Sigmoid colon (tissue), 7 donors: ENCODE results near the gene KIAA0232. TPM values are rescaled to one million over a fixed set of nuclear protein-coding genes. Genes with fewer than 3 reads are reported as not detected.

Source experiments
- DNase-seq: peaks from one replicate; pipeline ENCODE4 v3.0.0-alpha.2; 2019
- H3K27ac ChIP-seq, 4 donors: fragments of 200-600 bp; sonication (generic); one replicate each; pipeline ENCODE4 v1.5.1; 2016 to 2019; ENCODE audit warnings: mild to moderate bottlenecking in 1 of 4
- H3K27me3 ChIP-seq, 3 donors: fragments of 200-600 bp; sonication (generic); one replicate each; pipeline ENCODE4 v1.5.1; 2019; ENCODE audit warnings: mild to moderate bottlenecking in 1 of 3
- H3K36me3 ChIP-seq, 4 donors: fragments of 200-600 bp; sonication (generic); one replicate each; pipeline ENCODE4 v1.5.1; 2016 to 2019
- H3K4me1 ChIP-seq, 4 donors: fragments of 200-600 bp; sonication (generic); one replicate each; pipeline ENCODE4 v1.5.1; 2017 to 2019
- H3K4me3 ChIP-seq, 4 donors: fragments of 200-600 bp; sonication (generic); one replicate each; pipeline ENCODE4 v1.5.1; 2017 to 2019; ENCODE audit warnings: mild to moderate bottlenecking in 2 of 4, moderate library complexity in 1 of 4
- H3K9me3 ChIP-seq, 4 donors: fragments of 200-600 bp in 3 of 4; sonication (generic) in 3 of 4; one replicate each; pipeline versions ENCODE4 v1.5.1 to v1.6.1; 2013 to 2019
- EP300 ChIP-seq, 4 donors: sonication (generic); formaldehyde crosslinking; IDR thresholded peaks; one replicate each; pipeline ENCODE4 v1.6.1; 2017; ENCODE audit warnings: antibody characterized with exemption in 4 of 4
- POLR2A ChIP-seq, 2 donors: fragments of 450-650 bp; IDR thresholded peaks; one replicate each; pipeline ENCODE4 v1.6.1; 2016; ENCODE audit warnings: antibody characterized with exemption in 2 of 2, mild to moderate bottlenecking in 2 of 2, moderate library complexity in 2 of 2
- POLR2AphosphoS5 ChIP-seq, 4 donors: sonication (generic); formaldehyde crosslinking; IDR thresholded peaks; one replicate each; pipeline ENCODE4 v1.6.1; 2017; ENCODE audit warnings: antibody characterized with exemption in 4 of 4
- WGBS, 2 donors: extraction: QIAGEN DNeasy Blood & Tissue Kit; methylation state at CpG; one replicate each; pipeline ENCODE4 v1.1.7; 2013; 5-methylcytosine and 5-hydroxymethylcytosine counted together
- intact Hi-C: fragments of 100-400 bp; cut with DNase I; formaldehyde crosslinking; loops from one replicate; pipeline ENCODE4 v1.15.1; 2023
- polyA plus RNA-seq, 3 donors: library from polyadenylated mRNA; stranded (reverse); fragments of 200-250 nt; gene quantifications; one replicate each; pipeline ENCODE4 v1.2.3, GENCODE V29; 2013
- total RNA-seq, 4 donors: library from RNA; depleted of rRNA; stranded (reverse); fragments of >200 nt; gene quantifications; one replicate each; pipeline ENCODE4 v1.1.0, GENCODE V29; 2016
- TF ChIP-seq, protein P1 (sequence below), 4 experiments: fragments of 450-650 bp in 3 of 4; fragments of 200-600 bp in 1 of 4; IDR thresholded peaks; one replicate each; pipeline ENCODE4 v1.5.1; 2016 to 2019; ENCODE audit warnings: antibody characterized with exemption in 4 of 4, mild to moderate bottlenecking in 3 of 4, moderate library complexity in 2 of 4
- donor health status: healthy with polysubstance abuse.
- donor health status: Bipolar disorder and iron deficiency.
- donor health status: healthy.

Gene KIAA0232
- total RNA-seq (10 to 100 TPM; 23.8 to 67.9 (median 46.2) TPM), polyA plus RNA-seq (10 to 100 TPM in 1 of 3 donors, 1 to 10 TPM in 2; 7.8 to 15.5 (median 9.7) TPM)

- Histone ChIP-seq H3K27me3 (no peaks in the 10 kb centered on the region), H3K27ac (peak within 1 kb of the TSS; percentile 100), H3K9me3 (no peaks in the 10 kb centered on the region), H3K4me1 (peaks cover 0 to 41% (median 18%) of the 10 kb centered on the region in 4 donors), H3K4me3 (peak within 1 kb of the TSS; percentile 98 to 100 (median 98)), H3K36me3 (no peaks in the 10 kb centered on the region)
- TF ChIP-seq POLR2AphosphoS5 (IDR thresholded peaks at IDR 0.05) (peak; percentile 26 to 85 (median 74)), EP300 (IDR thresholded peaks at IDR 0.05) (peak in 1 of 4 donors; percentile 27)
- TF ChIP-seq, protein P1, sequence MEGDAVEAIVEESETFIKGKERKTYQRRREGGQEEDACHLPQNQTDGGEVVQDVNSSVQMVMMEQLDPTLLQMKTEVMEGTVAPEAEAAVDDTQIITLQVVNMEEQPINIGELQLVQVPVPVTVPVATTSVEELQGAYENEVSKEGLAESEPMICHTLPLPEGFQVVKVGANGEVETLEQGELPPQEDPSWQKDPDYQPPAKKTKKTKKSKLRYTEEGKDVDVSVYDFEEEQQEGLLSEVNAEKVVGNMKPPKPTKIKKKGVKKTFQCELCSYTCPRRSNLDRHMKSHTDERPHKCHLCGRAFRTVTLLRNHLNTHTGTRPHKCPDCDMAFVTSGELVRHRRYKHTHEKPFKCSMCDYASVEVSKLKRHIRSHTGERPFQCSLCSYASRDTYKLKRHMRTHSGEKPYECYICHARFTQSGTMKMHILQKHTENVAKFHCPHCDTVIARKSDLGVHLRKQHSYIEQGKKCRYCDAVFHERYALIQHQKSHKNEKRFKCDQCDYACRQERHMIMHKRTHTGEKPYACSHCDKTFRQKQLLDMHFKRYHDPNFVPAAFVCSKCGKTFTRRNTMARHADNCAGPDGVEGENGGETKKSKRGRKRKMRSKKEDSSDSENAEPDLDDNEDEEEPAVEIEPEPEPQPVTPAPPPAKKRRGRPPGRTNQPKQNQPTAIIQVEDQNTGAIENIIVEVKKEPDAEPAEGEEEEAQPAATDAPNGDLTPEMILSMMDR (IDR thresholded peaks at IDR 0.05) = no peak
- DNase-seq = peak; percentile 95
- intact Hi-C loops = loop anchor here (1.0 to 10.0 kb wide), 9 partner anchors 66 to 507 kb away; partner anchors contain the start of genes BLOC1S4, GRPEL1, MRFAP1 and TADA2B
- WGBS, 2 donors = 1% methylated on average over 100 of the region's 100 CpGs
Observed at GRCh38 chr4:6782147-6782845, at the start of gene KIAA0232. Gene KIAA0232, plus strand, starts transcription at chr4:6782727. Its CDS starts 41,727 bp downstream, at chr4:6824454.

DNA sequence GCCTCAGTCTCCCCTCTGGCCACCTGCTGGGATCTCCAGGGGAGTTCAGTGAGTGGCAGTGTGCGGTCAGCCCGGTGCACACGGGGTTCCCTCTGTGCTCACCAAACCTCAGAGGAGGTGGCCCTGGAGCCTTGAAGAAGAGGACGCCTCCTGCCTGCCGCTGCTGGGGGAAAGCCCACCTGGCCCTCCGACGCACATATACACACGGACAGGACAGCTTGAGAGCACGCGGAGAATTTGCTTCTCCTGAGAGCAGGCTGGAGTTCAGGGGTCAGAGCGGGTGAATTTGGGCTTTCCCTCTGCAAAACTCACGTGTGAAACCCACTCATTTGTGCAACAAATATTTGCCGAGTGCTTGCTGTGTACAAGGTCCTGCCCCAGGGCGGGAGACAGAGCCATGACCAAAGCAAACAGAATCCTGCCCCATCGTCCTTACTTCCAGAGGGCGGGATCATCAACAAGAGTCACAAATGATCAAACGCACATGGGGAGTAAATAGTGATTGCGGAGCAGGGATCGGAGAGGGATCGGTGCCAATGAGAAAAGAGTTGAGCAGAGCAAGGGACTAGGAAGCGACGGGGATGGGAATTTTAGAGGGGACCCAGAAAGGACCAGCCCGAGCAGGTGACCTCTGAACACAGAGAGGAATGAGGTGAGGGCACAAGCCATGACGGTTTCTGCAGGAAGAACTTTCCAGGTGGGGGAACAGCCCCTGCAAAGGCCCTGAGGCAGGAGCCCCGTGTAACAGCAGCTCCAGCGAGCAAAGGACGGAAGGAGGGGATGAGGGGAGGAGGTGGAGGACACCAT lies 49.0 kb upstream of the KIAA0232 start:
- Histone ChIP-seq H3K36me3 (no peaks in the 10 kb centered on the region), H3K4me3 (no peak overlapping the region), H3K27ac (peak overlapping the region in 3 of 4 donors; percentile 40 to 70 (median 55)), H3K27me3 (no peaks in the 10 kb centered on the region), H3K4me1 (peaks cover 0 to 18% (median 10%) of the 10 kb centered on the region in 4 donors), H3K9me3 (no peaks in the 10 kb centered on the region)
- TF ChIP-seq, protein P1 (IDR thresholded peaks at IDR 0.05) = no peak
- TF ChIP-seq EP300 (IDR thresholded peaks at IDR 0.05) = no peak
- TF ChIP-seq POLR2AphosphoS5 (IDR thresholded peaks at IDR 0.05) = no peak
- TF ChIP-seq POLR2A (IDR thresholded peaks at IDR 0.05) = no peak
- 84 to 86% methylated on average over 27 of the region's 27 CpGs for WGBS, 2 donors
- DNase-seq = no peak
- intact Hi-C loops = no loop called here

DNA sequence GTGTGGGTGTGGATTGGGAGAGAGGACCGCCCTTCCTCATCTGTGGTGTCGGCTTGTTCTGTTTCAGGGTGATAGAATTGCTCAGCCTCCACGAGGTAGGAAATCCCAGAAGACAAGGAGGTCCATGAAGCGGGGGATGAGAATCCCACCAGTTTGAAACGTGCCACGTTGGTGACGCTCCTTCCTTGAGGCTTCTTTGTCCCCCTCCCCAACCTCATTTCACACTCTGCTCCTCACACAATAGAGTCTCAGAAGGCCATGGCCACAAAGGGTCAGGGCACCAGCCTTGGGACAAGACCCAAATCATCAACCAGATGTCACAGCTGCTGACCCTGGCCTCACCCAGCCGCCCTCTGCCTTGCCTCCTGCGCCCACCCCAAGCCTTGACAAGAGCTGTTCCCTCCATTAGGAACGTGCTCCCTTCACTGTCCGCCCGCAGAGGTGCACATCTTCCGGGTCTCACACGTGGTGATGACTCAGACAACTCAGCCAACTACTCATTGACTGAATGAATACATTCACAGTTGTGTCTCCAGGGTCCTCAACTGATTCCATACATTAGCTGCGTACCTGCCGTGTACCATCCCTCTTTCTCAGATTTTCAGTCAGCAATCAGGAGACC lies 48.3 kb upstream of the KIAA0232 start:
- Histone ChIP-seq H3K9me3 (no peaks in the 10 kb centered on the region), H3K4me1 (peaks cover 0 to 11% (median 10%) of the 10 kb centered on the region in 4 donors), H3K27me3 (no peaks in the 10 kb centered on the region), H3K27ac (no peak overlapping the region), H3K4me3 (no peak overlapping the region), H3K36me3 (no peaks in the 10 kb centered on the region)
- intact Hi-C loops = no loop called here
- 87 to 90% methylated on average over 16 of the region's 16 CpGs for WGBS, 2 donors
- no peak for DNase-seq
- TF ChIP-seq POLR2AphosphoS5 (IDR thresholded peaks at IDR 0.05) (no peak), POLR2A (IDR thresholded peaks at IDR 0.05) (no peak), EP300 (IDR thresholded peaks at IDR 0.05) (no peak)
- TF ChIP-seq, protein P1 (IDR thresholded peaks at IDR 0.05) = no peak

DNA sequence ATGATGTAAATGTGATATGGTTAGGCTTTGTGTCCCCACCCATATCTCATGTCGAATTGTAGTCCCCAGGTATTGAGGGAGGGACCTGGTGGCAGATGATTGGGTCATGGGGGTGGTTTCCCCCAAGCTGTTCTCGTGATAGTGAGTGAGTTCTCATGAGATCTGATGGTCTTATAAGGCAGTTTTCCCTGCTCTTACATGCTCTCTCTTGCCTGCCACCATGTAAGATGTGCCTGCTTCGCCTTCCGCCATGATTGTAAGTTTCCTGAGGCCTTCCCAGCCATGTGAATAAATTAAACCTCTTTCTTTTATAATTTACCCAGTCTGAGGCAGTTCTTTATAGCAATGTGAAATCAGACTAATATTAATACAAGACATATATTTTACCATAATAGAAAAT lies 42.6 kb upstream of the KIAA0232 start:
- intact Hi-C loops = no loop called here
- no peaks in the 10 kb centered on the region for H3K4me1 ChIP-seq
- WGBS, 2 donors = 93 to 94% methylated on average over 4 of the region's 4 CpGs
- TF ChIP-seq EP300 (IDR thresholded peaks at IDR 0.05) (no peak), POLR2AphosphoS5 (IDR thresholded peaks at IDR 0.05) (no peak), POLR2A (IDR thresholded peaks at IDR 0.05) (no peak)
- TF ChIP-seq, protein P1 (IDR thresholded peaks at IDR 0.05) = no peak
- H3K27ac ChIP-seq = no peak overlapping the region
- no peaks in the 10 kb centered on the region for H3K27me3 ChIP-seq
- no peaks in the 10 kb centered on the region for H3K9me3 ChIP-seq
- H3K36me3 ChIP-seq = no peaks in the 10 kb centered on the region
- DNase-seq = no peak
- H3K4me3 ChIP-seq = no peak overlapping the region
